ENCODE data around the gene LTBP3. TPM values are rescaled to one million over a fixed set of nuclear protein-coding genes. Genes with fewer than 3 reads are reported as not detected.

LTBP3 gene
- total and polyA plus RNA-seq, 12 donors = 42.7 to 92.5 (median 72.8) TPM

GRCh38 chr11:65578667-65579066 is 20.5 kb upstream of the LTBP3 start:
- peaks cover 0 to 52% (median 18%) of the 10 kb centered on the region in 9 donors for H3K36me3 ChIP-seq
- TF ChIP-seq CTCF (IDR thresholded peaks at IDR 0.05) = no peak
- DNase-seq (no peak), ATAC-seq (no peak)
- no peaks in the 10 kb centered on the region for H3K9me3 ChIP-seq
- H3K27ac ChIP-seq = peak overlapping the region in 4 of 10 donors; percentile 93 to 100 (median 96)
- H3K4me3 ChIP-seq = no peak overlapping the region
- H3K4me1 ChIP-seq = peaks cover 19 to 45% (median 39%) of the 10 kb centered on the region in 9 donors
- intact Hi-C loops (cut with DNase I) = loop anchor here in 1 of 10 donors (5.0 kb wide), 1 partner anchor 79 kb away; no protein-coding TSS in a partner anchor
- 75 to 80% methylated on average over 3 of the region's 3 CpGs for WGBS, 2 donors
- H3K27me3 ChIP-seq = no peaks in the 10 kb centered on the region

GRCh38 chr11:65578134-65578533 is 20.0 kb upstream of the LTBP3 start:
- WGBS, 2 donors = 90 to 98% methylated on average over 7 of the region's 7 CpGs
- Histone ChIP-seq H3K27me3 (no peaks in the 10 kb centered on the region), H3K9me3 (no peaks in the 10 kb centered on the region), H3K27ac (peak overlapping the region in 9 of 10 donors; percentile 93 to 100 (median 96)), H3K36me3 (peaks cover 0 to 47% (median 18%) of the 10 kb centered on the region in 9 donors), H3K4me1 (peaks cover 24 to 51% (median 44%) of the 10 kb centered on the region in 9 donors), H3K4me3 (peak overlapping the region in 8 of 10 donors; percentile 75 to 98 (median 84))
- intact Hi-C loops (cut with DNase I) = loop anchor here in 1 of 10 donors (5.0 kb wide), 1 partner anchor 79 kb away; no protein-coding TSS in a partner anchor
- ATAC-seq (no peak), DNase-seq (no peak)
- no peak for TF ChIP-seq CTCF (IDR thresholded peaks at IDR 0.05)

GRCh38 chr11:65577756-65578109 is 19.6 kb upstream of the LTBP3 start:
- ATAC-seq = peak in 2 of 8 donors; percentile 1 to 7
- intact Hi-C loops (cut with DNase I) = loop anchor here in 1 of 10 donors (5.0 kb wide), 1 partner anchor 80 kb away; no protein-coding TSS in a partner anchor

More at GRCh38 chr11:65577756-65578109, 19.6 kb upstream of the LTBP3 start:
- peaks cover 25 to 54% (median 46%) of the 10 kb centered on the region in 9 donors for H3K4me1 ChIP-seq
- H3K9me3 ChIP-seq = no peaks in the 10 kb centered on the region
- WGBS, 2 donors = 38 to 49% methylated on average over 8 of the region's 8 CpGs
- DNase-seq = no peak
- peak overlapping the region; percentile 89 to 100 (median 96) for H3K27ac ChIP-seq
- H3K27me3 ChIP-seq = no peaks in the 10 kb centered on the region
- H3K4me3 ChIP-seq = peak overlapping the region in 9 of 10 donors; percentile 75 to 98 (median 88)
- TF ChIP-seq CTCF (IDR thresholded peaks at IDR 0.05) = no peak
- peaks cover 0 to 43% (median 18%) of the 10 kb centered on the region in 9 donors for H3K36me3 ChIP-seq

All from heart right ventricle (tissue), 16 donors.